A549 (cell line): ENCODE measurements around the gene INPP5B. TPM values are rescaled to one million over a fixed set of nuclear protein-coding genes. Genes with fewer than 3 reads are reported as not detected.

Experiments
- ATAC-seq, 2 experiments: fragments of 200-7000 bp in 1 of 2; fragments of >200 bp in 1 of 2; cut with Nextera tagmentation in 1 of 2; cut with Tn5 transposase in 1 of 2; 3 replicates each; pipeline versions ENCODE4 v1.8.0 to v1.9.1; 2018 to 2020; ENCODE audit warnings: mild to moderate bottlenecking in 1 of 2, moderate library complexity in 1 of 2
- CTCF ChIA-PET: fragments of 300-600 bp; sonication (Branson Sonifier 250); formaldehyde crosslinking; extraction: SDS; loops from one replicate; lab custom pipeline; 2021; ENCODE audit warnings: antibody characterized with exemption, inconsistent platforms; lab: Yijun Ruan, JAX
- POLR2A ChIA-PET: fragments of 350-600 bp; formaldehyde crosslinking; extraction: SDS; loops from one replicate; lab custom pipeline; 2021; ENCODE audit warnings: antibody characterized with exemption, inconsistent platforms; lab: Yijun Ruan, JAX
- DNase-seq, 2 experiments: peaks; one replicate each; pipeline versions ENCODE4 v3.0.0 to v3.0.0-alpha.2; 2011 to 2016; ENCODE audit warnings: low read depth in 1 of 2, low spot score in 1 of 2
- FAIRE-seq: peaks from 2 replicates; lab custom pipeline; 2011; peaks lifted over from hg19 to GRCh38; lab: Jason Lieb, UNC
- H3K27ac ChIP-seq, 2 experiments: fragments of >200 bp; sonication (Bioruptor Twin); formaldehyde crosslinking; 3 replicates each; pipeline ENCODE4 v1.5.1; 2016 to 2017
- H3K4me1 ChIP-seq: fragments of >200 bp; sonication (Bioruptor Twin); formaldehyde crosslinking; 3 replicates; pipeline ENCODE4 v1.6.1; 2016
- H3K4me2 ChIP-seq: fragments of >200 bp; sonication (Bioruptor Twin); formaldehyde crosslinking; 3 replicates; pipeline ENCODE4 v1.6.1; 2016
- H3K4me3 ChIP-seq: fragments of >200 bp; sonication (Bioruptor Twin); formaldehyde crosslinking; 3 replicates; pipeline ENCODE4 v1.5.1; 2016
- H3K9me3 ChIP-seq: fragments of >200 bp; sonication (Bioruptor Twin); formaldehyde crosslinking; 3 replicates; pipeline ENCODE4 v1.6.1; 2016
- BHLHE40 ChIP-seq: IDR thresholded peaks from 2 replicates; pipeline ENCODE4 v1.6.1; 2012; ENCODE audit warnings: low read depth, low read length, inconsistent platforms
- CBX2 ChIP-seq: fragments of 200-600 bp; sonication (generic); IDR thresholded peaks from 2 replicates; pipeline ENCODE4 v1.6.1; 2016; ENCODE audit warnings: low read depth, mild to moderate bottlenecking, borderline replicate concordance
- CEBPB ChIP-seq, 2 experiments: fragments of >200 bp in 1 of 2; sonication (Bioruptor Twin) in 1 of 2; formaldehyde crosslinking in 1 of 2; IDR thresholded peaks; 2 replicates each; pipeline ENCODE4 v1.6.1; 2012 to 2016
- CHD4 ChIP-seq: fragments of 200-600 bp; sonication (generic); IDR thresholded peaks from 2 replicates; pipeline ENCODE4 v1.6.1; 2016; ENCODE audit warnings: antibody characterized with exemption, mild to moderate bottlenecking, borderline replicate concordance
- ELK1 ChIP-seq: fragments of 150-350 bp; IDR thresholded peaks from 2 replicates; pipeline ENCODE4 v1.6.1; 2014; ENCODE audit warnings: low read depth, mild to moderate bottlenecking, low read length
- EP300 ChIP-seq, 2 experiments: fragments of >200 bp; sonication (Bioruptor Twin); formaldehyde crosslinking; IDR thresholded peaks; 2 replicates in 1 of 2; 3 replicates in 1 of 2; pipeline ENCODE4 v1.6.1; 2016 to 2017
- FOXS1 ChIP-seq: fragments of 250-450 bp; sonication (Bioruptor Pico); IDR thresholded peaks from 2 replicates; pipeline ENCODE4 v1.5.0; 2020; ENCODE audit warnings: mild to moderate bottlenecking, moderate library complexity
- HMGXB4 ChIP-seq: fragments of 250-450 bp; sonication (Bioruptor Pico); IDR thresholded peaks from 2 replicates; pipeline ENCODE4 v1.5.0; 2021; ENCODE audit warnings: mild to moderate bottlenecking, moderate library complexity, borderline replicate concordance
- HOXB13 ChIP-seq: fragments of 250-450 bp; sonication (Bioruptor Pico); IDR thresholded peaks from 2 replicates; pipeline ENCODE4 v1.5.0; 2020; ENCODE audit warnings: low read depth, mild to moderate bottlenecking, moderate library complexity
- JUN ChIP-seq, 2 experiments: fragments of >200 bp; sonication (Bioruptor Twin); formaldehyde crosslinking; IDR thresholded peaks; 2 replicates in 1 of 2; 3 replicates in 1 of 2; pipeline ENCODE4 v1.6.1; 2016 to 2017
- JUNB ChIP-seq: fragments of >200 bp; sonication (Bioruptor Twin); formaldehyde crosslinking; IDR thresholded peaks from 2 replicates; pipeline ENCODE4 v1.6.1; 2016
- KDM1A ChIP-seq: fragments of 200-600 bp; sonication (generic); IDR thresholded peaks from 2 replicates; pipeline ENCODE4 v1.6.1; 2016; ENCODE audit warnings: low read depth, mild to moderate bottlenecking
- MAFK ChIP-seq: fragments of 450-650 bp; IDR thresholded peaks from 2 replicates; pipeline ENCODE4 v1.6.1; 2014; ENCODE audit not compliant: partially characterized antibody
- MAX ChIP-seq: IDR thresholded peaks from 2 replicates; pipeline ENCODE4 v1.6.1; 2012
- MYC ChIP-seq: IDR thresholded peaks from 2 replicates; pipeline ENCODE4 v1.6.1; 2012; ENCODE audit warnings: mild to moderate bottlenecking, inconsistent platforms, low read length, improper control_type of control experiment, borderline replicate concordance
- NFE2L2 ChIP-seq: fragments of 150-350 bp; conservative IDR thresholded peaks from 2 replicates; pipeline ENCODE4 v1.6.1; 2014; ENCODE audit warnings: low read length
- NR3C1 ChIP-seq: fragments of >200 bp; sonication (Bioruptor Twin); formaldehyde crosslinking; IDR thresholded peaks from 3 replicates; pipeline ENCODE4 v1.6.1; 2017
- PBX3 ChIP-seq: IDR thresholded peaks from 2 replicates; pipeline ENCODE4 v1.6.1; 2012
- PHF8 ChIP-seq: fragments of 200-600 bp; sonication (generic); IDR thresholded peaks from 2 replicates; pipeline ENCODE4 v1.6.1; 2016; ENCODE audit warnings: low read depth, mild to moderate bottlenecking, antibody characterized with exemption, moderate library complexity, borderline replicate concordance
- POLR2A ChIP-seq: IDR thresholded peaks from 2 replicates; pipeline ENCODE4 v1.6.1; 2012; ENCODE audit warnings: mild to moderate bottlenecking, low read length
- RCOR1 ChIP-seq: fragments of 150-350 bp; IDR thresholded peaks from 2 replicates; pipeline ENCODE4 v1.6.1; 2014; ENCODE audit warnings: antibody characterized with exemption, low read length, low read depth
- SREBF2 ChIP-seq: fragments of 450-650 bp; IDR thresholded peaks from 2 replicates; pipeline ENCODE4 v1.6.1; 2014; ENCODE audit warnings: mild to moderate bottlenecking, moderate library complexity
- ZC3H11A ChIP-seq: fragments of 450-650 bp; IDR thresholded peaks from 2 replicates; pipeline ENCODE4 v1.6.1; 2014; ENCODE audit warnings: antibody characterized with exemption, mild to moderate bottlenecking
- ZFP36 ChIP-seq: fragments of 450-650 bp; IDR thresholded peaks from 2 replicates; pipeline ENCODE4 v1.6.1; 2014; ENCODE audit warnings: borderline replicate concordance; ENCODE audit not compliant: partially characterized antibody
- ZNF302 ChIP-seq: fragments of 250-450 bp; sonication (Bioruptor Pico); IDR thresholded peaks from 2 replicates; pipeline ENCODE4 v1.9.0; 2021; ENCODE audit warnings: inconsistent platforms, mild to moderate bottlenecking, moderate library complexity
- ZSCAN20 ChIP-seq: fragments of 250-450 bp; sonication (Bioruptor Pico); IDR thresholded peaks from 2 replicates; pipeline ENCODE4 v1.8.0; 2022; ENCODE audit warnings: mild to moderate bottlenecking, moderate library complexity
- WGBS: methylation state at CpG from one replicate; pipeline ENCODE4 v1.1.6; 2017; ENCODE audit errors: missing lambda C conversion rate; 5-methylcytosine and 5-hydroxymethylcytosine counted together
- polyA plus RNA-seq, 4 experiments: library from polyadenylated mRNA; depleted of rRNA in 3 of 4; stranded (reverse); fragments of >200 nt; fragmentation: RNase III in 1 of 4; extraction: RNeasy Plus Mini Kit Qiagen cat#74134 plus additional on column Dnase treatment in 1 of 4; gene quantifications; 2 replicates in 3 of 4; 3 replicates in 1 of 4; pipeline ENCODE4 v1.2.3, GENCODE V29; 2011 to 2017

The INPP5B gene
- polyA plus RNA-seq, 2 of the 4 experiments (the other 2 are of a cell fraction), result 4.9 to 11.1 TPM

GRCh38 chr1:37931361-37932158 lies 15.3 kb downstream of the INPP5B start:
- POLR2A ChIA-PET, result interaction anchor here (0.6 to 1.1 kb wide), 3 partner anchors 9 to 31 kb away, joined by 3 to 4 read pairs (median 4); partner anchors contain the start of gene INPP5B
- ATAC-seq, result peak; percentile 98 to 100
- Histone ChIP-seq H3K4me3 (peak overlapping the region; percentile 73), H3K27ac (peak overlapping the region; percentile 59 to 77; a peak in 5 of 6 replicates), H3K9me3 (no peaks in the 10 kb centered on the region)
- TF ChIP-seq PHF8 (no peak), FOXS1 (no peak), RCOR1 (no peak), PBX3 (peak; percentile 90), ELK1 (no peak), CEBPB (IDR thresholded peaks at IDR 0.05) (no peak), JUN (IDR thresholded peaks at IDR 0.05) (peak in 1 of 2 experiments; percentile 34; a peak in 2 of 5 replicates), SREBF2 (no peak), POLR2A (no peak), ZFP36 (peak; percentile 84), MAFK (no peak), HMGXB4 (CRISPR knock-in tag) (no peak), MAX (no peak), EP300 (IDR thresholded peaks at IDR 0.05) (no peak), BHLHE40 (no peak), JUNB (no peak), ZC3H11A (no peak), ZSCAN20 (CRISPR knock-in tag) (no peak), NR3C1 (no peak), CBX2 (no peak), MYC (no peak), NFE2L2 (no peak), KDM1A (0 out of 2 replicates have a peak, but pooled peaks have one; percentile 37), CHD4 (no peak), HOXB13 (CRISPR knock-in tag) (no peak), ZNF302 (CRISPR knock-in tag) (no peak)
- TF ChIP-seq, all 56 proteins: peak for 4
- FAIRE-seq (no peak), DNase-seq (peak; percentile 86 to 92)
- 24% methylated on average over 17 of the region's 68 CpGs for WGBS
- CTCF ChIA-PET, result interaction anchor here (1.0 to 1.3 kb wide), 2 partner anchors 15 to 72 kb away, joined by 3 to 4 read pairs; partner anchors contain the start of genes INPP5B and MTF1
- H3K4me2 ChIP-seq, result peak overlapping the region; percentile 94
- H3K4me1 ChIP-seq, result peaks cover 18% of the 10 kb centered on the region; the same call in 2 of the 3 replicates
